ENCODE measurements around the gene NUP85. TPM values are rescaled to one million over a fixed set of nuclear protein-coding genes. Genes with fewer than 3 reads are reported as not detected.

Gene NUP85
- total RNA-seq, 2 experiments from 2014 or later: 125 to 132 TPM

DNA sequence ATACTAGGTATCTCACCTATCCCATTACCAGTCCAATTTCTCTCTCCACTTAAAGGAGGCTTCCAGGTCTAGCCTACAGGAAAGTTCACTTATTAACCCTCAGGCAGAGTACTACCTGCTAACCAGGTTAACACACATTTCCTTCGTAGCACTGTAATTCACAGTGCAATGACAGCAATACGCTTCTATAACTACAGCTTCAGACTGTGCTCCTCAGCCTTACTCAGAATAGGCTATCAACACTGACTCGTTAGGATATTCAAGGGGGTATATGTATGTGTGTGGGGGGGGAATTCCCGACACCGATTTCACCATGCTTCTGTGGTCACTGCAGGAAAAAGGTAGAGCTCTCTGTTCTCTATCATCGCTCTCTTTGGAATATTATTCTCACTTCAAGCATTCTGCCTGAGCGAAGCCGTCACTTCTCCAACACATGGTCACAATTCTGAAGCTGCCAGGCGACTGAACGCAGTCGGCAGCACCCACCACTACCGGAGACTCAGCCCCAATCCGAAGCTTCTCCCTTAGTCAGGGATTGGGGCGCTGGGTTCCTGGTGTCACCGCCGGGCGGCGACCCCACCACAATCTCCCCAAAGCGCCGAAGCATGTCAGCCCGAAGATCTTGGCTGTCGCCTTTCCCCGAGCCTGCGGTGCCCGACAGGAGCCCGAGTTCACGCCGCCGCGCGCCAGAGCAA lies 55.3 kb downstream of the NUP85 start:
- peak overlapping the region; percentile 96 for H3K27ac Mint-ChIP-seq
- H3K9me3 Mint-ChIP-seq: no peaks in the 10 kb centered on the region
- H3K27me3 Mint-ChIP-seq: no peaks in the 10 kb centered on the region
- H3K4me1 Mint-ChIP-seq (ENCODE audit: low read depth): peaks cover 57% of the 10 kb centered on the region
- peak overlapping the region; percentile 93 for H3K4me3 Mint-ChIP-seq
- intact Hi-C loops (cut with micrococcal nuclease): loop anchor here (1.0 to 10.0 kb wide), 9 partner anchors 10 to 226 kb away; partner anchors contain the start of genes GRB2, JPT1, NUP85 and SLC25A19
- CTCF ChIA-PET: interaction anchor here (1.0 to 4.8 kb wide), 16 partner anchors 9 to 341 kb away, joined by 3 to 106 read pairs (median 7); partner anchors contain the start of genes MIF4GD, NT5C, SLC25A19 and TMEM94
- POLR2A ChIA-PET: interaction anchor here (0.7 to 4.0 kb wide), 20 partner anchors 9 to 248 kb away, joined by 3 to 80 read pairs (median 8); partner anchors contain the start of genes ARMC7, GRB2, JPT1 and MIF4GD
- H3K36me3 Mint-ChIP-seq: peaks cover 16% of the 10 kb centered on the region
- peak; percentile 77 for DNase-seq

DNA sequence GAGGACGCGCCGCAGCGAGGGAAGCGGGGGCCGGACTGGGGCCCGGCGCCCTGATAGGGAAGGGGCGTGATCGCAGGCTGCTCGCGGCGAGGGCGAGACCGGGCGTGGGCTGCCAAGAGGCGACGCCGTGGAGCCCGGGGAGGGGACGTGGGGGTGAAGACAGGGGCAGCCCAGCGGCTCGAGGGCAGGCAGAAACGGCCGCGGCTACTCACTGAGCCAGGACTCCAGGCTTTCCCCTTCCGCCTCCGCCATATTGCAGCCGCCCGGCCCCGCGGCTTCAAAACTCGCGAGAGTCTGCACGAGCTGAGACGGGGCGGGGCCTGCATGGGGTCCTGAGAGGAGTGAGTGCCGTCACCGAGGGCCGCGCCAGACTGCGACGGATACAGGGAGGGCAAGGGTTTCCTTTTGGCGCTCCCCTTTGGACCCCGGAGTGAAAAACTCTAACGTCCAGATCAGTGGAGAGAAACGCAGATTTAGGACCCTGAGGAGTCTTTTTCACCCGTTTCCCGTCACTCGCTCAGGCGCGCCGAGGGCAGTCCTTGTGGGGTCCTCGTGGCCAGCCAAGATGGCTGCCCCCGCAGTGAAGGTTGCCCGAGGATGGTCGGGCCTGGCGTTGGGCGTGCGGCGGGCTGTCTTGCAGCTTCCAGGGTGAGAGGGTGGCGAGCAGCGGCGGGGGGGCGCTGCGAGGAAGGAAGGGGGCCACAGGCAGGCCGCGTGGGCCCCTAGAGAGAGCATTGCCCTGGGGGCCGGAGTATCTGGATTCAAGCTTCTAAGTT lies 56.0 kb downstream of the NUP85 start, which contains the start of the genes GGA3 and MRPS7:
Gene GGA3, minus strand, starts transcription at position 271 of the 776 bp plus-strand sequence. Its CDS starts 19 bp downstream, at position 252.
Gene MRPS7, plus strand, starts transcription at position 544 of the 776 bp plus-strand sequence. Its CDS starts 22 bp downstream, at position 566.
- intact Hi-C loops (cut with micrococcal nuclease): loop anchor here (1.0 to 10.0 kb wide), 9 partner anchors 9 to 227 kb away; partner anchors contain the start of genes GRB2, JPT1, NUP85 and SLC25A19
- Mint-ChIP-seq H3K27me3 (no peaks in the 10 kb centered on the region), H3K27ac (peak within 1 kb of the TSS; percentile 96), H3K4me3 (peak within 1 kb of the TSS; percentile 93), H3K36me3 (peaks cover 19% of the 10 kb centered on the region), H3K9me3 (no peaks in the 10 kb centered on the region), H3K4me1 (ENCODE audit: low read depth) (peaks cover 49% of the 10 kb centered on the region)
- DNase-seq: peak; percentile 96
- ChIA-PET CTCF (interaction anchor here (1.0 to 4.8 kb wide), 16 partner anchors 10 to 300 kb away, joined by 3 to 106 read pairs (median 7); partner anchors contain the start of genes GRB2, MIF4GD, NT5C and SLC25A19), POLR2A (interaction anchor here (0.7 to 4.0 kb wide), 22 partner anchors 9 to 249 kb away, joined by 3 to 80 read pairs (median 6); partner anchors contain the start of genes ARMC7, GRB2, MIF4GD and MRPL58)

DNA sequence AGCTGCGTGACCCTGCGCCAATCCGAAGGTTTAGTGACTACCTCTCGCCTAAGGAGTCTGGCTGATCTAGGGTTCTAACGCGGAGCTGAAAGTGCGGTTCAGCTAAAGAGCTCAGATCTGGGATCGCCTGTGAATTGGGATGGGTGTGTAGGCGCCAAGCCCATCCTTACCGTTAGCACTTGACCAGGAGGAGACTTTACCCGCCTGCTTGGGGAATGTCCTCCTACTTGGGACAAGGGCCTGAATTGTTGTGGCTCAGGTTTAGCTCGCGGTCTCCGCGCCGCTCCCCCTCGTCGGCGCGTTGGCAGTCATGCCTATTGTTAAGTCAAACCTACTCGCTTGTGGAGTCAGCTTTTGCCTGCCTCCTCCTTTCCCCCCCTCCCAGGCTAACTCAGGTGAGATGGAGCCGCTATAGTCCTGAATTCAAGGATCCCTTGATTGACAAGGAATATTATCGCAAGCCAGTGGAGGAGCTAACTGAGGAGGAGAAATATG lies 56.7 kb downstream of the NUP85 start:
- ChIA-PET CTCF (interaction anchor here (1.0 to 4.8 kb wide), 14 partner anchors 9 to 194 kb away, joined by 3 to 106 read pairs (median 8); partner anchors contain the start of genes GRB2, MIF4GD, NT5C and SLC25A19), POLR2A (interaction anchor here (0.7 to 4.0 kb wide), 18 partner anchors 8 to 194 kb away, joined by 3 to 80 read pairs (median 10); partner anchors contain the start of genes GRB2, MIF4GD, NUP85 and SLC25A19)
- H3K4me1 Mint-ChIP-seq (ENCODE audit: low read depth): peaks cover 46% of the 10 kb centered on the region
- H3K9me3 Mint-ChIP-seq: no peaks in the 10 kb centered on the region
- peak overlapping the region; percentile 93 for H3K4me3 Mint-ChIP-seq
- intact Hi-C loops (cut with micrococcal nuclease): loop anchor here (5.0 to 10.0 kb wide), 4 partner anchors 55 to 227 kb away; partner anchors contain the start of genes NUP85 and SUMO2
- H3K27ac Mint-ChIP-seq: peak overlapping the region; percentile 96
- DNase-seq: no peak
- H3K36me3 Mint-ChIP-seq: peaks cover 23% of the 10 kb centered on the region
- H3K27me3 Mint-ChIP-seq: no peaks in the 10 kb centered on the region

DNA sequence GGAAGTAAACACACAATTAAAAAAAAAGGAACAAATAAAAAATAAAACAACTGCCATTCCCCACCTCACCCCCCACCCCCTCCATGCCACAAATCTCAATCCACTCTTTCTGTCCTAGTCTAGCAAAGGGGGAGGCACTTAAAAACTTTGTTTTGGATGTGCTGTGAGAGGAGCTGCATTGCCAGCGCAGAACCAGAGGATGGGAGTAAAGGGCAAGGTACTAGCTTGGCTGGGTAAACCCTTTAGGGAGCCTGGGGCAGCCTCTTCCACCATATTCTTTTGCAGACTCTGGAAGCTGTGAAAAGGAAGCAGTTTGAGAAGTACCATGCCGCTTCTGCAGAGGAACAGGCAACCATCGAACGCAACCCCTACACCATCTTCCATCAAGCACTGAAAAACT lies 57.6 kb downstream of the NUP85 start:
- no peaks in the 10 kb centered on the region for H3K27me3 Mint-ChIP-seq
- DNase-seq: no peak
- H3K27ac Mint-ChIP-seq: peak overlapping the region; percentile 33
- H3K4me1 Mint-ChIP-seq (ENCODE audit: low read depth): peaks cover 40% of the 10 kb centered on the region
- POLR2A ChIA-PET: interaction anchor here (0.9 to 4.0 kb wide), 6 partner anchors 8 to 193 kb away, joined by 5 to 80 read pairs (median 26); partner anchors contain the start of genes GRB2, MIF4GD, SLC25A19 and SUMO2
- CTCF ChIA-PET: interaction anchor here (0.5 to 4.8 kb wide), 6 partner anchors 8 to 717 kb away, joined by 3 to 106 read pairs (median 18); partner anchors contain the start of gene MIF4GD
- intact Hi-C loops (cut with micrococcal nuclease): loop anchor here (5.0 to 10.0 kb wide), 4 partner anchors 56 to 228 kb away; partner anchors contain the start of genes NUP85 and SUMO2
- peak overlapping the region; percentile 93 for H3K4me3 Mint-ChIP-seq
- H3K36me3 Mint-ChIP-seq: peaks cover 23% of the 10 kb centered on the region
- H3K9me3 Mint-ChIP-seq: no peaks in the 10 kb centered on the region

DNA sequence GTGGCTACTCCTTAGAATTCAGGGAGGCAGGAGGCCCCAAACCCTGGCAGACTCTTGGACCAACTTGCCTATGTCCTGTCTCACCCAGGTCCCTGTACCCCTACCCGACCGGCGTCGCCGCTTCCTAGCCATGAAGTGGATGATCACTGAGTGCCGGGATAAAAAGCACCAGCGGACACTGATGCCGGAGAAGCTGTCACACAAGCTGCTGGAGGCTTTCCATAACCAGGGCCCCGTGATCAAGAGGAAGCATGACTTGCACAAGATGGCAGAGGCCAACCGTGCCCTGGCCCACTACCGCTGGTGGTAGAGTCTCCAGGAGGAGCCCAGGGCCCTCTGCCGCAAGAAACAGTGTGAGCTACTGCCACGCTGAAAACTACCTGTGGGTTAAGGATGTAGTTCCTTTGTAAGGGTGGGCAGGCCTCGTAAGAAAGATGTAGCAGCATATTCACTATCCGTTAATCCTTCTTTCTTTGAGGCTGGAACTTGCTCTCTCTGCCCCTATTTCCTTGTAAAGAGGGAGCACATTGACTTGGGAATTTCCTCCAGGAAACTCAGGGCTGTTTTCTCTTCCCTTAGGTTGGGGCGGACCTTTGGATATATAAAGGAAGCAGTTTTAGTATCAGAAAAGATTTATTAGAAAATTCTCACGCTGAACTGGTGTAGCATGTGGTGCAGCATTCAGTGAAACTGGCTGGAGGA lies 60.3 kb downstream of the NUP85 start:
- intact Hi-C loops (cut with micrococcal nuclease): loop anchor here (10.0 kb wide), 1 partner anchor 231 kb away; no protein-coding TSS in a partner anchor
- ChIA-PET POLR2A (interaction anchor here (0.5 kb wide), 1 partner anchor 640 kb away, joined by 4 read pairs; no protein-coding TSS in a partner anchor), CTCF (interaction anchor here (0.7 kb wide), 1 partner anchor 26 kb away, joined by 3 read pairs; no protein-coding TSS in a partner anchor)
- H3K27ac Mint-ChIP-seq: no peak overlapping the region
- H3K4me3 Mint-ChIP-seq: no peak overlapping the region
- H3K4me1 Mint-ChIP-seq (ENCODE audit: low read depth): peaks cover 30% of the 10 kb centered on the region
- H3K36me3 Mint-ChIP-seq: peaks cover 22% of the 10 kb centered on the region
- H3K27me3 Mint-ChIP-seq: no peaks in the 10 kb centered on the region
- DNase-seq: no peak
- H3K9me3 Mint-ChIP-seq: no peaks in the 10 kb centered on the region

DNA sequence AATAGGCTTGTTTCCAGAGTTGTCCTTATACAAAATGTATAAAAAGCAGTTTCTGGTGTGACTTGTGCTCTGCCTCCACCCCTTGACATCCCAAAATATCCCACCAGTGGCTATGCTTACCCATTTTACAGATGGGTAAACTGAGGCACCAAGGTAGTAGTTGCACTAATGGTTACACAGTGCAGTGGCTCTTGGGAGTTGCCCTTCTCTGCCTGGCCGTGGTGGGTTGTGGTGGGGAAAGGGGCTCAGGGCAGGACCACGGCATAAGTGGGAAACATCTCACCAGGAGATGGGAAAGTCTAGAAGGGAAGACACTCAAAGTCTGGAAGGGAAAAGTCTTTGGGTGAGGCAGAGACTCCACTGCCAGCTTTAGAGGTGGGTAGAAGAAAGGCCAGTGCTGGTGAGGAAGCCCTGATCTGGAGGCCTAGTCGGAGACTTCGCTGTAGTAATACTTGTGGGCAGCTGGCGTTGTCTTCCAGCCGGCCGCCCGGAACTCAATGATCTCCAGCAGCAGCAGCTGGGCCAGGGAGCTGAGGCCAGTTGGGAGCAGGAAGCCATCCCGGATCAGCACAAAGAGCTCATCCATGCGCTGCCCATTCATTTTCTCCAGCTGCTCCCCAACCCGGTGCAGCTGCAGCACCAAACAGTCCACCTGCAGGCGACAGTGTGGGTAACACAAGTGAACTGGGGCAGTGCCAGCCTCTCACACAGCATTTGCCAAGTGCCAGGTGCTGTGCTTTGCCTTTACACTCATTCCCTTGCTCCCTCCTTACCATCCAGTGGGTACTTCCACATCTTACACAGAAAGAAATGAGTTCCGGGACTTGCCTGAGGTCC lies 61.1 kb downstream of the NUP85 start:
- no peak for DNase-seq
- Mint-ChIP-seq H3K9me3 (no peaks in the 10 kb centered on the region), H3K4me3 (no peak overlapping the region), H3K36me3 (peaks cover 22% of the 10 kb centered on the region), H3K4me1 (ENCODE audit: low read depth) (peaks cover 30% of the 10 kb centered on the region), H3K27me3 (no peaks in the 10 kb centered on the region), H3K27ac (no peak overlapping the region)
- POLR2A ChIA-PET: no interaction called here
- intact Hi-C loops (cut with micrococcal nuclease): loop anchor here (10.0 kb wide), 1 partner anchor 232 kb away; no protein-coding TSS in a partner anchor
- CTCF ChIA-PET: no interaction called here

DNA sequence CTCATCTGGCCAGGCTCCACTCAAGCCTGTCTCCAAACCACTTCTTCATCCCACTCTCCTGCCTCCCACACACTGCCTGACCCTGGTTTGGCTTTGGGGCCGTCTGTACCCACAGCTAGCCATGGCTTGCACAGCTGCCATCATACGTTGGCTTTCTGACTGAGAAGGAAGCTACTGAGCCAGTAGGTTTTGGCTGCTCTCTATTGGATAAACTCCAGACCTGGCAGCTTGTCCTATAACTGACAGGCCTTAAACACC lies 61.6 kb downstream of the NUP85 start:
- no peaks in the 10 kb centered on the region for H3K27me3 Mint-ChIP-seq
- no peak overlapping the region for H3K4me3 Mint-ChIP-seq
- ChIA-PET POLR2A (no interaction called here), CTCF (no interaction called here)
- H3K4me1 Mint-ChIP-seq (ENCODE audit: low read depth): peaks cover 33% of the 10 kb centered on the region
- no peak overlapping the region for H3K27ac Mint-ChIP-seq
- no peak for DNase-seq
- intact Hi-C loops (cut with micrococcal nuclease): loop anchor here (10.0 kb wide), 1 partner anchor 232 kb away; no protein-coding TSS in a partner anchor
- no peaks in the 10 kb centered on the region for H3K9me3 Mint-ChIP-seq
- peaks cover 22% of the 10 kb centered on the region for H3K36me3 Mint-ChIP-seq

DNA sequence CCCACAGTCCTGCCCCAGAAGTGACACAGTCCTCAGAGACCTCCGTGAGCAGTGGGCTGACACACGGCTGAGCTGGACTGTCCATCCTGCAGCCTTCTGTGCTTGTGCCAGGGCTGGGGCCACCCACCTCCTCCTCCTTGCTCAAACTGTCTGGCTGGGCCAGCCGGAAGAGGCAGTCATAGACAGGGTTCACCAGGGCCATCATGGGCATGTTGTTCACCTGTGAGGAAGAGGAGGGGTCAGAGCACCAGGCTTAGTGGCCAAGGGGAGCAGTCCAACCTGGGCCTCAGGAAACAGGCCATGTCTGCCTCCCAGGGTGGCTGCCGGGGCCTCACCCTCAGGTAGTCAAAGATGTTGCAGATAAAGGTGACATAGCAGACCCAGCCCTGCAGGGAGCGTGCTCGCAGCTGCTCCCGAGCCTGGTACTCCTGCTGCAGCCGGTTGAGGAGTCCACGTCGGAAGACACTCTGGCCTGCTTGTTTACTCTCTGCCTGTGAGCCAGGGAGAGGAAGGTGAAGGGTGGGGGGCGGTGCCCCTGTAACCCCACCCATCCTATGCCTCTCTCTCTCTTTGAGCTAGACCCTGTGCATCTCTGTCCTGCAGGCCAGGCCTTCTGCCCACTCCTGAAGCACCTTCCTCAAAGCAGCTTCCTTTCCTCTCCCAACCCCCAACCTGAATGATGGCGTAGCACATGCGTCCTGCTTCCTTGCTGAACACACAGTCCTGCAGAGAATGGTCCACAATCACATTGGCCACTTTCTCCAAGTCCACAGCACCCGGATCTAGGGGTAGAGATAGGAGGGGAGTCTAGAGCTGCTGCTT lies 62.1 kb downstream of the NUP85 start:
- ChIA-PET POLR2A (interaction anchor here (0.5 to 0.6 kb wide), 2 partner anchors 9 to 21 kb away, joined by 3 read pairs; no protein-coding TSS in a partner anchor), CTCF (interaction anchor here (1.2 kb wide), 1 partner anchor 18 kb away, joined by 4 read pairs; no protein-coding TSS in a partner anchor)
- peaks cover 33% of the 10 kb centered on the region for H3K4me1 Mint-ChIP-seq (ENCODE audit: low read depth)
- H3K27me3 Mint-ChIP-seq: no peaks in the 10 kb centered on the region
- no peak overlapping the region for H3K27ac Mint-ChIP-seq
- peaks cover 21% of the 10 kb centered on the region for H3K36me3 Mint-ChIP-seq
- DNase-seq: no peak
- no peaks in the 10 kb centered on the region for H3K9me3 Mint-ChIP-seq
- intact Hi-C loops (cut with micrococcal nuclease): loop anchor here (10.0 kb wide), 1 partner anchor 233 kb away; no protein-coding TSS in a partner anchor
- H3K4me3 Mint-ChIP-seq: no peak overlapping the region

DNA sequence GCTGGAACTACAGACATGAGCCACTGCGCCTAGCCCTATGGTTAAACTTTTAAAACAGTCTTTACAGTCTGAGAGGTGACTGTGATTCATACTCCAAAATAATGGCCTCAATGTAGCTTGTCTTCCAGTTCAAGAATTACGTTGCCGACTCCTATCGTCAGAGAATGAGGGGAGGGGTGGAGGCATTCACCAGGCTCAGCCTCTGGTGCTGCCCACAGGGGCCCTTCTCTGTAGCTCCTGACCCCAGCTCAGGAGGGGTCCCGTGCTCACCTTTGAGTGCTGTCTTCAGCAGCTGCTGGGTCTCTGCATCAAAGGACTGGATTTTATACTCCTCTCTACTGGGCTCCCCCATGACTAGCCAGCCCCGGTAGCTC lies 64.4 kb downstream of the NUP85 start:
- H3K9me3 Mint-ChIP-seq: no peaks in the 10 kb centered on the region
- peak overlapping the region; percentile 80 for H3K27ac Mint-ChIP-seq
- CTCF ChIA-PET: interaction anchor here (0.8 to 6.8 kb wide), 11 partner anchors 8 to 308 kb away, joined by 3 to 106 read pairs (median 24); partner anchors contain the start of genes GGA3, MRPS7, SLC25A19 and SUMO2
- DNase-seq: peak; percentile 30
- intact Hi-C loops (cut with micrococcal nuclease): loop anchor here (1.0 to 10.0 kb wide), 4 partner anchors 9 to 247 kb away; partner anchors contain the start of genes CASKIN2, GGA3, MRPS7 and TSEN54
- POLR2A ChIA-PET: interaction anchor here (0.8 to 3.8 kb wide), 12 partner anchors 9 to 246 kb away, joined by 3 to 80 read pairs (median 6); partner anchors contain the start of genes GGA3, GRB2, JPT1 and MRPS7
- H3K4me1 Mint-ChIP-seq (ENCODE audit: low read depth): peaks cover 31% of the 10 kb centered on the region
- no peaks in the 10 kb centered on the region for H3K27me3 Mint-ChIP-seq
- peak overlapping the region; percentile 83 for H3K4me3 Mint-ChIP-seq
- H3K36me3 Mint-ChIP-seq: peaks cover 20% of the 10 kb centered on the region
